SK-N-MC (cell line): ENCODE results near the gene CSTF2T.
A peak's percentile ranks its signal among the peaks of the same experiment; 100 is the strongest.
"Not testable (repeated sequence)": the region's sequence is repeated elsewhere in the genome, so short reads cannot be mapped to it uniquely, and the experiment has no call there.

Experiments used
- DNase-seq: peaks from one replicate; pipeline ENCODE4 v3.0.0-alpha.2; 2011; ENCODE audit warnings: low read depth, low spot score
- H3K27ac ChIP-seq: fragments of 200-600 bp; sonication (generic); 2 replicates; pipeline ENCODE4 v1.5.1; 2016; ENCODE audit warnings: mixed run types
- H3K36me3 ChIP-seq: fragments of 200-600 bp; sonication (generic); 2 replicates; pipeline ENCODE4 v1.6.1; 2017; ENCODE audit warnings: antibody characterized with exemption, low read length, mixed read lengths; ENCODE audit not compliant: insufficient read depth
- H3K4me3 ChIP-seq: fragments of 200-600 bp; sonication (generic); 2 replicates; pipeline ENCODE4 v1.5.1; 2016
- H3K9ac ChIP-seq: fragments of 200-600 bp; sonication (generic); 2 replicates; pipeline ENCODE4 v1.8.0; 2017; ENCODE audit warnings: mixed run types, mixed read lengths; ENCODE audit not compliant: insufficient read length
- H3K9me3 ChIP-seq: fragments of 200-600 bp; sonication (generic); 2 replicates; pipeline ENCODE4 v1.6.1; 2017; ENCODE audit warnings: low read depth, mild to moderate bottlenecking, antibody characterized with exemption, low read length, moderate library complexity, mixed read lengths
- EZH2 ChIP-seq: fragments of 200-600 bp; sonication (generic); IDR thresholded peaks from one replicate; pipeline ENCODE4 v1.6.1; 2017; ENCODE audit warnings: antibody characterized with exemption
- FOXP2 ChIP-seq: optimal IDR thresholded peaks from 2 replicates; pipeline ENCODE3; 2011; ENCODE audit warnings: mild to moderate bottlenecking, moderate library complexity; ENCODE audit not compliant: insufficient read depth; ENCODE audit errors: extremely low read length, control extremely low read depth
- POLR2AphosphoS5 ChIP-seq: IDR thresholded peaks from 2 replicates; pipeline ENCODE4 v1.6.1; 2012; ENCODE audit warnings: mild to moderate bottlenecking, low read depth, low read length, borderline replicate concordance

The CSTF2T gene

DNA sequence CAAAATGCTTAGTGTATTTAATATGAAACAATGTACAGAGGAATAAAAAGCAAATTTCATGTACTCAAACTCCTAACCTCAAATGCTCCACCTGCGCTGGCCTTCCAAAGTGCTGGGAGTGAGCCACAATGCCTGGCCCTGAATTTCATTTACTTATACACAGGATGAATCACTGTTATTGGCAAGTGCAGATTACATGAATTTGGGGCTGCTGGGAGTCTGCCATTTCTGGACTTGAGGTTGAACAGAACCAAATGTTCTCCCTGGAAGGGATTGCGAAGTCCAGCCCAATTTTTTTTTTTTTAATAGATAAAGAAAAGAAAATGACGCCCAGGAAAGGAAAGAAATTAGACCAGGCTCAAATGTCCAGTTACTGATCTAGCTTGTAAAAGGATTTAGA is 6.8 kb upstream of the CSTF2T start:
- Histone ChIP-seq H3K9me3 (no peaks in the 10 kb centered on the region), H3K27ac (no peak overlapping the region), H3K9ac (no peak overlapping the region), H3K4me3 (no peak overlapping the region), H3K36me3 (no peaks in the 10 kb centered on the region)
- DNase-seq: no peak
- TF ChIP-seq POLR2AphosphoS5 (no peak), EZH2 (no peak), FOXP2 (no peak)

DNA sequence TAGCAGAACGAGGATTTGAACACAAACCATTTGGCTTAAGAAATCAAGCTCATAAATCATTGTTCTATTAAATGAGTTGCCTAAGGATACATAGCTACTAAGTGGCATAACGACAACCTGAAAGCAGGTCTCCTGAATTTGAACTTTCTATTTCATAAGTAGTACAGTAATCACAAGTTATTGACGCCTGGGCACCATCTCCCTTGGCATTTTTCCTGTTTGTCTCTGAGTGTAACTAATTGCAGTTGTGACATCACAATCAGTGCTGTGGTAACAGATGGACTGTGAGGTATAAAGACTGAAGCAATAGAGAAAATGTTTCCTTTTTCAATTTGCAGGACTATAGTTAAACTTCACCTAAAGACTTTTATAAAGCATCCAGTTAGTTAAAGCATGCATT is 6.4 kb upstream of the CSTF2T start:
- Histone ChIP-seq H3K9ac (no peak overlapping the region), H3K9me3 (no peaks in the 10 kb centered on the region), H3K27ac (no peak overlapping the region), H3K4me3 (no peak overlapping the region), H3K36me3 (no peaks in the 10 kb centered on the region)
- TF ChIP-seq POLR2AphosphoS5: no peak
- TF ChIP-seq EZH2: no peak
- no peak for DNase-seq

DNA sequence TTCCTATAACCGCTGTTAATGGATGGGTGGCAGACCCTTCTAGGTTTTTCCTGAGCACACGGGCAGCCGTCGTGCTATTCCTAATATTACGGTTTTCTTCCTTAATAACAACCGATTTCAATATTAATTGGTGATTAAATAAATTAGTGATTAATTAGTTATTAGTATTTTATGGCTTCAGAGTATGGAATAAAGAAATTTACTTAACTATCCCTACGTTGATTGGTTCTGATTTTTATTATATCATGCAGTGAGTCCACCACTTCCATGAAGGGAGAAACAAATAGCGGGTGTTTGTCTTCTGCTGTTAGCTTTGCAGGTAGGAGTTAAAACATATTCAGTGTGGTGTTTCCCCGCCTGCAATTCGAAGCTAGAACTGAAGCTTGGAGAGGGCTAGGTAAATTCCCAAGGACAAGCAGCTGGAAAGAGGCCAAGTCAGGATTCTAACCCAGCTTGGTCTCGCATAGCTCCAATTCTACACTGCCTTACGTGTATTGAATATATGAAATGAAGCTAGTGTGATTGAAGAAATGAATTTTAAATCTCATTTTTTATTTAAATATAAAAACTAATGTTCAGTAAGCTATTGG is 928 bp upstream of the CSTF2T start:
- no peak for TF ChIP-seq FOXP2
- no peak for TF ChIP-seq POLR2AphosphoS5
- TF ChIP-seq EZH2: no peak
- H3K27ac ChIP-seq: peak overlapping the region; percentile 96
- no peak for DNase-seq
- no peaks in the 10 kb centered on the region; the same call in 1 of the 2 replicates for H3K36me3 ChIP-seq
- H3K9me3 ChIP-seq: no peaks in the 10 kb centered on the region
- H3K4me3 ChIP-seq: peak overlapping the region; percentile 84
- H3K9ac ChIP-seq: peak overlapping the region; percentile 93

DNA sequence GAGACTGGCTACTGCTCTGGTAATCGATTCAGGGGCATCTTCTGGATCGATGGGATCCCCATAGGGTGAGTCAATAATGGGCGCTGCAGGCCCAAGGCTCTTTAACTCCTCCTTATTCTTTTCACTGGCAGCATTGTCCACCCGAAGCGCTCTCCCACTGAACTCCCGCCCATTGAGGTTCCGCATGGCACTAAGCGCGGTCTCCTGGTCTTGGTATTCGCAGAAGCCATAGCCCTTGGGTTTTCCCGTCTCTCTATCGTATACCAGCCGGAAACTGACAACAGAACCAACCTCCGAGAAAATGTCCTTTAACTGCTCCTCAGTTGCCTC is 285 bp downstream of the CSTF2T start:
- TF ChIP-seq FOXP2: no peak
- no peak for TF ChIP-seq EZH2
- TF ChIP-seq POLR2AphosphoS5: no peak
- Histone ChIP-seq H3K9me3 (no peaks in the 10 kb centered on the region), H3K9ac (peak overlapping the region; percentile 93), H3K4me3 (peak overlapping the region; percentile 84), H3K36me3 (no peaks in the 10 kb centered on the region; the same call in 1 of the 2 replicates), H3K27ac (peak overlapping the region; percentile 96)
- DNase-seq: no peak

DNA sequence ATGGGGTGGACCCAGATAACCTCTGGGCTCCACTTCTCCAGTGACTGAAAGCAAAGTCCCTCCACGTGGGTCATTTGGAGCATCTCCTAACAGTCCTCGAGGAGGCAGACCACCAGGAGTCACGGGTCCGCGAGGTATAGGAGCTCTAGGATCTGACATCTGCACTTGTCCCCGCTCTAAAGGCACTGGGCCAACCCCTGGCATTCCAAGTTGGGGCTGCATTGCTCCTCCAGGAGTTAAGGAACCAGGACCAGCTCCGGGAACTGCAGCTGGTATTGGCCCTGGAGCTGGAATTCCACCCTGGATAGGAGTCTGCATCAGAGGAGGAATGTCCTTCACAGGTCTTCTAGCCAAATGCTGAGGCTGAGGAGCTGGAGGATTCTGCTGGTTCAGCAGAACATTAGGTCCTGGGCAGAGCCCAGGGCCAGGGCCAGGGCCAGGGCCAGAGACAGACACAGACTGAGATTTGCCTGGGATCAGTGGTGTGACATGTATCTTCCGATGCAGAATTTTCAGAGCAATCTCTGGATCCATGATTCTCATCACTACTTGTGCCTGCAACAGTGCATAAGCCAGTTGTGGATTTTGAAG is 827 bp downstream of the CSTF2T start:
- H3K9me3 ChIP-seq: no peaks in the 10 kb centered on the region
- no peak overlapping the region for H3K27ac ChIP-seq
- no peak for DNase-seq
- no peaks in the 10 kb centered on the region; the same call in 1 of the 2 replicates for H3K36me3 ChIP-seq
- H3K4me3 ChIP-seq: peak overlapping the region; percentile 84
- H3K9ac ChIP-seq: peak overlapping the region; percentile 93
- TF ChIP-seq EZH2 (no peak), POLR2AphosphoS5 (no peak), FOXP2 (no peak)

DNA sequence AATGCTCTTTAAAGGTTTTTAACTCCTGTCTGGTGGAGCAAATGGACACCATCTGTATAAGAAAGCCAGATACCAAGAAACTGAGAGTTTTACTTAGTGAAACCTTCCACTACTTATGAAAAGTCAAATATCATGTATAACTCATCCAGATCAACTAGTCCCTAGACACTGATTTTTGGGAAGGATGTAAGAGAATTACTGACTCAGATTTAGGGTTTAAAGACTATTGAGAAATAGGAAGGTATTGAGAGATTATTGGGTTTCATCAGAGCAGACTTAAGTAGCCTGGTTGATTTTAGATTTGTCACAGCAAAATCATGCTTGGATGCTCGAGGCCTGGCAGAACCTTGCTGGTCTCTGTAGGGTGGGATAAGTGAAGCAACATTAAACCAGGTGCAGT is 3.1 kb downstream of the CSTF2T start:
- no peak overlapping the region for H3K4me3 ChIP-seq
- H3K27ac ChIP-seq: no peak overlapping the region
- TF ChIP-seq FOXP2: no peak
- no peak for TF ChIP-seq EZH2
- no peak for TF ChIP-seq POLR2AphosphoS5
- no peak overlapping the region for H3K9ac ChIP-seq
- H3K36me3 ChIP-seq: no peaks in the 10 kb centered on the region; the same call in 1 of the 2 replicates
- no peaks in the 10 kb centered on the region for H3K9me3 ChIP-seq
- no peak for DNase-seq

DNA sequence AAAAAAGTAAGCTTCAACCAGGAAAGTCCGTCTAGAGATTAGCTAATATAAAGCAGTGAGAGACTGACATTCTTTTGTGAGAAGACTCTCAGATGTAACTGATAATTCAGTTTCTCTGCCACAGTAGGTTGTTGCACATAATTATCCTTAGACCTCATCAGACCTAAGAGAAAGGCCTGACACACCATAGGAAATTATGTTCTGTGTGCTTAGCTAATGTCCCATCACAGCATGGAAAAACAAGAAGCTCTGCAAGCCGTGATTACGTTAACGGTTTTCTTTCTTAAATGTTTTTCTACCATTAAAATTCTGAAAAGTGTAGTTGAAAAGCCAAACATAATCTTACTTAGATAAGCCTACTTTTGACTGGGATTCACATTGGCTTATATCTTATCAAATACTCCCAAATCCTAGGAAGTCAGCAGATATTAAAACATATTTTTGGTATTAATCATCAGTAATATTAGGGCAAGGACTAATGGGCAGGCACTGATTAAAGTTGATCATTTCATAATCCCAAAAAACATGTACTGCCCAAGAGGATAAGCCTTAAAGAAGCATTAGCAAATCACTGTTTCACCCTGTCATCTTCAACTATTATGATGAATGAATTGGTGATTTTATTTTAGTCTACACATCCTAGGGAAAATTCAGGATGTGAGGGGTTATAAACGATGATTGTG is 5.2 kb downstream of the CSTF2T start:
- no peaks in the 10 kb centered on the region; the same call in 1 of the 2 replicates for H3K36me3 ChIP-seq
- no peak overlapping the region for H3K4me3 ChIP-seq
- H3K9ac ChIP-seq: no peak overlapping the region
- no peak overlapping the region for H3K27ac ChIP-seq
- DNase-seq: no peak
- H3K9me3 ChIP-seq: no peaks in the 10 kb centered on the region
- TF ChIP-seq EZH2 (no peak), POLR2AphosphoS5 (no peak), FOXP2 (no peak)

DNA sequence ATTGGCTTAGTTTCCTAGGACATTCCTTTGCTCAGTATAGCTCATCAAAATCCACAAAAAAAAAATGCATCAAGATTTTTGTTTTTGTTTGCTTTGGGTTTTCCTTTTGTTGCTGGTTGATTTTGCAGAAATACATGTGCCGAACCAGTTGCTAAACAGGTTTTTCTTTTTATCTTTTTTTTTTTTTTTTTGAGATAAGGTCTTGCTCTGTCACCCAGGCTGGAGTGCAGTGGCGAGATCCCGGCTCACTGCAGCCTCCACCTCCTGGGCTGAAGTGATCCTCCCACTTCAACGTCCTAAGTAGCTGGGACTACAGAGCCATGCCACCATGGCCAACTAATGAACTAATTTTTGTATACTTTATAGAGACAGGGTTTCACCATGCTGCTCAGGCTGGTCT is 8.3 kb downstream of the CSTF2T start:
- Histone ChIP-seq H3K27ac (no peak overlapping the region), H3K9me3 (no peaks in the 10 kb centered on the region), H3K9ac (no peak overlapping the region), H3K4me3 (no peak overlapping the region), H3K36me3 (no peaks in the 10 kb centered on the region; the same call in 1 of the 2 replicates)
- no peak for DNase-seq
- TF ChIP-seq POLR2AphosphoS5 (no peak), FOXP2 (no peak), EZH2 (no peak)

DNA sequence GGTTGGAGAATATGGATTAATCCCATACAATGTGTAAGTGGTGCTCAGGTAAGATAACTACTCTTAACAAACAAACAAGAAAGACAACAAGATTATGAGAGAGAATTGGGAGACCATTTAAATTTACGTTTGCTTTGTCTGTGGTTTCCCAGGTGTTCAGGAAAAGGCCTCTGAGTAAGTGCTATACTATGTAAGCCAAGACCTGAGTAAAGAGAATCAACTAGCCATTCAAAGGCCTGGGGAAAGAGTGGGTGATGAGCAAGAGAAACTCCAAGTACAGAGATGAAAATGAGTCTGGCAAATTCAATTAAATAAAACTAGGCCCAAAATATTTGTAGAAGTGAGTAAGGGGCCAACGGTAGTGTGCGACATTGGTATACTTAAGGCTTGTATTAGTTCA is 9.9 kb downstream of the CSTF2T start:
- Histone ChIP-seq H3K36me3 (no peaks in the 10 kb centered on the region), H3K9ac (no peak overlapping the region), H3K27ac (no peak overlapping the region), H3K4me3 (no peak overlapping the region), H3K9me3 (no peaks in the 10 kb centered on the region)
- no peak for DNase-seq
- TF ChIP-seq POLR2AphosphoS5 (no peak), EZH2 (no peak), FOXP2 (no peak)

DNA sequence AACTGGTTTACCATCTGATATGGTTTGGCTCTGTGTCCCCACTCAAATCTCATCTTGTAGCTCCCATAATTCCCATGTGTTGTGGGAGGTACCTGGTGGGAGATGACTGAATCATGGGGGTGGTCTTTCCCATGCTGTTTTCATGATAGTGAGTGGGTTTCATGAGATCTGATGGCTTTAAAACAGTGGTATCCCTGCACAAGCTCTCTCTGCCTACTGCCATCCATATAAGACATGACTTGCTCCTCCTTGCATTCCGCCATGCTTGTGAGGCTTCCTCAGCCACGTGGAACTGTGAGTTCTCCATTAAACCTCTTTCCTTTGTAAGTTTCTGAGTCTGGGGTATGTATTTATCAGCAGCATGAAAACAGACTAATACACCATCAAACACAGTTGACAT is 10.6 kb downstream of the CSTF2T start:
- not testable (repeated sequence) for H3K27ac ChIP-seq, H3K9ac ChIP-seq, DNase-seq, H3K36me3 ChIP-seq, H3K4me3 ChIP-seq, H3K9me3 ChIP-seq
